ENCODE measurements around the gene IL1A.

The IL1A gene

GRCh38 chr2:112791019-112791418, 6.7 kb upstream of the IL1A start:
- DNase-seq, result no peak

GRCh38 chr2:112790305-112790704, 6.0 kb upstream of the IL1A start:
- DNase-seq, result no peak

GRCh38 chr2:112789186-112789585, 4.9 kb upstream of the IL1A start:
- no peak for DNase-seq

DNA sequence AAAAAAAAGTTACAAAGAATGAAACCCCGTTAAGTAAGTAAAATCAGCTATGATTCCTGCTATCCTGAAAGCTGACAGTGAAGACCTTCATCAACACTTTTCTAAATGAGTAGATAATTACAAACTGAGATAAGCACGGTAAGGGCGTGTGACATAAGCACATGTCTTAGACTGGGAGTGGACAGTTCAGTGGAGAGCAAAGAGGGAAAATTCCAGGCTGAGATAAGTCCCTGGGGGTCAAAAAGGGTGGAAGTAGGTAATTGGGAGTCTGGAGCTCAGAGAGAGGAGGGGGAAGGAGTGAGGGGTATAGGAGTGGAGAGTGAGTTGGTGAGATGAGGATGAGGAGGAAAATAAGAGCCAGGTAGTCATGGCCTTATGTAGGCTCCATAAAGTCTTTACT, 4.4 kb upstream of the IL1A start:
- no peak for DNase-seq

- no peak for DNase-seq
Measured at GRCh38 chr2:112787729-112788393, 3.6 kb upstream of the IL1A start.

DNA sequence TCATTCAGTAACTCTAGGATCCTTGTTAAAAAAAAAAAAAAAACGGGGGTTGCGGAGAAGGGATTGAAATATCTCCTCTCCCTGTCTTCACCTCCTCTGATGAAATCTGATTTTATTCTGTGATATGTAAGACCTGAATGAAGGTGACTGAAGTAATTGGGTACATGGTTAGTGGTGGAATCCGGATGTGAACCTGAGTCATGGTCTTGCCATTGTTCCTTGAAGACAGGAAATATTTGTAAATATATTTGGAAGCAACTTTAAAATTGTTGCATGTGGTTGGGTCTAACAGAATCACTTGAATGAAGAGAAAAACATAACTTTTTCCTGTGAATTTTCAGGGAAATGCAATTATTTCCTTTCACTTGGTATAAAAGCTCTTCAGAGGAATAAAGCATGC, 3.0 kb upstream of the IL1A start:
- DNase-seq, result no peak

GRCh38 chr2:112783187-112783714, 1.0 kb downstream of the IL1A start:
- DNase-seq, result no peak

- DNase-seq, result no peak
Measured at GRCh38 chr2:112782234-112782799, 2.0 kb downstream of the IL1A start.

GRCh38 chr2:112779598-112779997, 4.7 kb downstream of the IL1A start:
- no peak for DNase-seq

- DNase-seq, result no peak
Measured at GRCh38 chr2:112777036-112777435, 7.3 kb downstream of the IL1A start.

DNA sequence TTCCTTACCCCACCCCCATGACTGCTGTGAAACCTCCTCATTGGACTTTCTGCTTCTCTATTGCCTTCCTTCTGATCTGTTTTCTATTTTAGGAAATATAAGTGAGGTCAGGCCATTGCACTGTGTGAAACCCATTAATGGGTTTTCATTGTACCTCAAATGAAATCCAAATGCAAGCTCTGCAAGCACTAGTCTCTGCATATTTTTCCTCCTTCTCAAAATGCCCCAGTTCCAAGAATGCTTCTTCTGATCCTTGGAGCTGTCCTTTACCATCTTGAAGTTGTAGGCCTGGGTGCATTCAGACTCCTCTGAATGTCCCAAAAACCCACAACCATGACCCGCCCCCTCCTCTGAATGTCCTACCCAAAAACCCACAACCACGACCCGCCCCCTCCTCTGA, 8.2 kb downstream of the IL1A start:
- no peak for DNase-seq

DNA sequence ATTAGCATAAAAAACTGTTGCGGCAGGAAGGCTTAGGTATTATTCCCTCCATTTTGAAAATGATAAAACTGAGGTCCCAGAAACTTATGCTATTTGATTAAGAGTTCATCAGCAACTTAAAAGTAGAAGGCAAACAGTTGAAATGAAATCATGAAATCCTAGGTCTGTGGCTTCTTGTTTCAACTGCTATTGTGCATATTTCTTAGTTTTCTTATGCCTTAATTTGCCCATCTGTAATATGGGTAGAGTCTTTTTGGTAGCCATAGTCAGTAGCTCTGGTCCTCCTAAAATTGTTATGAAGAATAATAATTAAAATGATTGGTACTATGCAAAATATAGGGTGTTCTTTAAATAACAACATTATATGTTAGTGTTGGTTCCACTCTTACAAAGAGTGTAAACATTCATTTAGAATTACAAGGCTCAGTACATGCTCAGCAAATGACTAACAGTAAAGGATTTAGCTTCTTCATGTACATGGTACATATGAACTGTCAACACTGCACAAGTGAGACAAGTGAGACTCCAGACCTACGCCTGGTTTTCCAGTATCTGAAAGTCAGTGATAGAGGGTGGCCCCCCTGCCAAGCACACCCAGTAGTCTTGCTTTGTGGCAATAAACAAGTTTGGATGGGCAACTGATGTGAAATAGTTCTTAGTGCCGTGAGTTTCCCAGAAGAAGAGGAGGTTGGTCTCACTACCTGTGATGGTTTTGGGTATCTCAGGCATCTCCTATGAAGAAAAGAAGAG, 9.6 kb downstream of the IL1A start:
- DNase-seq, result no peak

- no peak for DNase-seq
Measured at GRCh38 chr2:112773556-112773955, 10.7 kb downstream of the IL1A start.

GRCh38 chr2:112772911-112773475, 11.3 kb downstream of the IL1A start:
- DNase-seq, result no peak

DNA sequence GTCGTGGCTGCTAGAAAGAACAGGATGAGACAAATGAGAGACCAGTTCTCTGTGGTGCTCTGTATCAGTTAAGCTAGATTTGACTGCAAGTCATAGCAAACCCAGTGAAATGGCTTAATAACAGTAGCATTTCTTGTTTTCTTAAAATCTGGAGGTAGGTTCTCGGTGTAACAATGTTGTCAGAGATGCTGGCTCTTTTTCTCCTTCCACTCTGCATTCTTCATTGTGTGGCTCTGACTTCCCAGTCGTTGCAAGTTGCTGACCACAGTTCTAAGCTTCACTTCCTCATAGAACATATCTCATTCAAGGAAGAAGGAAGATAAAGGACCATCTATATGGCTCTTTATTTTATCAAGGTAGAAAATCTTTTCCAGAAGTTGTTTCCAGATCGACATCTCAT, 12.0 kb downstream of the IL1A start:
- DNase-seq, result no peak

GRCh38 chr2:112768432-112768831, 15.9 kb downstream of the IL1A start:
- no peak for DNase-seq

DNA sequence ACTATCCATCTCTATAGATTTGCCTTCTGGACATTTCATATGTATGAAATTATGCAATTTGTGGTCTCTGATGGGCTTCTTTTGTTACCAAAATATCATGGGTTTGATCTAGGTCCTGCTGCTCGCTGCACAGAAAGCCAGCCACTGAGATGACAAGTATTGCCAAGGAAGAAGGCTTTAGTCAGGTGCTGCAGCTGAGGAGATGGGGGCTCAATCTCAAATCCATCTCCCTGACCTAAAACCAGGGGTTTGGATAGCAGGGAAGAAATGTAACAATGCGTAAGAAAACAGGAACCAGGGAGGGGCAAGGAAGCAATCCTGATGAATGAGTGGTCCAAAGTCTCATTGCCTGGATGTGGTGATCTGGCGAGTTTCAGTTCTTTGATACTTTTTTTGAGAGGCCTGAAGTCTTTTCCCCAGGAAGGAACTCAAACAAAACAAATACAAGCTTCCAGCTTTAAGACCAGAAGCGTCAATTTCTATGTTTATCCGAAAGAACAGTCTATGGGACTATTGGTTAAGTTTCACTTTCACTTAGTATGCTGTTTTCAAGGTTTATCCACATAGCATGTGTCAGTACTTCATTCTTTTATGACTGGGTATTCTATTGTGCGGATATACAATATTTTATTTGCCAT, 16.5 kb downstream of the IL1A start:
- no peak for DNase-seq

DNA sequence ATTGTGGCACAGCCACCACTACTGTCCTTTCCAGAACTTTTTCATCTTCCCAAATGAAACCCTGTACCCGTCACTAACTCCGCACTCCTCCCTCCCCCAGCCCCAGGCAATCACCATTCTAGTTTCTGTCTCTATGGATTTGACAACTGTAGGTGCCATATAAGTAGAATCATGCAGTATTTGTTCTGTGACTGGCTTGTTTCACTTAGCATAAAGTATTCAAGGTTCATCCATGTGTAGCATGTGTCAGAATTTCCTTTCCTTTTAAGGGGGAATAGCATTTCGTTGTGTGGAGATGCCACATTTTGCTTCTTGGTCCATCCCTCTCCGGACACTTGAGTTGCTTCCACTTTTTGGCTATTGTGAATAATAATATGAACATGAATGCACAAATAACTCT, 19.0 kb downstream of the IL1A start:
- DNase-seq, result no peak

GRCh38 chr2:112764071-112765044, 19.9 kb downstream of the IL1A start, which contains the start of gene CKAP2L:
CKAP2L (minus strand) TSS chr2:112764609; CDS start chr2:112764598, 11 bp downstream.
- peak; percentile 97 for DNase-seq

- no peak for DNase-seq
Measured at GRCh38 chr2:112762276-112762675, 22.0 kb downstream of the IL1A start.

- DNase-seq, result no peak
Measured at GRCh38 chr2:112760149-112760548, 24.1 kb downstream of the IL1A start.

DNA sequence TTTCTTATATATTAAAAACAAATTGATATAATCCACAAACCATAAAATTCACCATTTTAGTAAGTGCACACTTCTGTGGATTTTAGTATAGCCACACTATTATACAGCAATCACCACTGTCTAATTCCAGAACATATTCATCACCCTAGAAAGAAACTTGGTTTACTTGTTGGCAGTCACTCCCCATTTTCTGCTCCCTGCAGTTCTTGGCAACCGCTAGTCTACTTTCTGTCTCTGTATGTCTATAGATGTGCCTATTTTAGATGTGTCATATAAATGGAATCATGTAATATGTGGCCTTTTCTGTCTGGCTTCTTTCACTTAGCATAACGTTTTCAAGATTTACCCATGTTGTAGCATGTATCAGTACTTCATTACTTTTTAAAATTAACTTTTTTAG, 25.6 kb downstream of the IL1A start:
- DNase-seq, result no peak

Data from activated naive CD4-positive, alpha-beta T cell treated with Interleukin-2 at 50 U/mL for 16 hours (primary cell).